T-helper 17 cell (primary cell): Measurements from ENCODE around the gene IMP3. TPM values are rescaled to one million over a fixed set of nuclear protein-coding genes. Genes with fewer than 3 reads are reported as not detected.

Source experiments
- ATAC-seq: fragments of 150-1000 bp; cut with Tn5 transposase; 2 replicates; pipeline ENCODE4 v1.10.0; 2021; ENCODE audit warnings: mild to moderate bottlenecking, moderate library complexity
- DNase-seq, 3 donors: peaks; one replicate each; pipeline versions ENCODE4 v3.0.0 to v3.0.0-alpha.2; 2020 to 2021
- H3K9me3 ChIP-seq: one replicate; pipeline ENCODE4 v1.7.0; 2013; ENCODE audit warnings: low read length, mild to moderate bottlenecking; ENCODE audit not compliant: control insufficient read depth, poor library complexity, severe bottlenecking
- H3K27ac Mint-ChIP-seq: one replicate; pipeline ENCODE4 v1.8.0; 2022; ENCODE audit warnings: mild to moderate bottlenecking, moderate library complexity, mixed read lengths
- H3K27me3 Mint-ChIP-seq: one replicate; pipeline ENCODE4 v1.8.0; 2022; ENCODE audit warnings: mixed read lengths
- H3K36me3 Mint-ChIP-seq: one replicate; pipeline ENCODE4 v1.8.0; 2022; ENCODE audit warnings: low read depth, mixed read lengths
- H3K4me1 Mint-ChIP-seq: one replicate; pipeline ENCODE4 v1.8.0; 2022; ENCODE audit warnings: mild to moderate bottlenecking, mixed read lengths
- H3K4me3 Mint-ChIP-seq: one replicate; pipeline ENCODE4 v1.8.0; 2022; ENCODE audit warnings: mild to moderate bottlenecking, moderate library complexity, mixed read lengths
- total RNA-seq, 4 donors: library from RNA in 2 of 4; stranded (reverse) in 2 of 4; gene quantifications; one replicate each; pipeline ENCODE4 v1.2.3 and lab custom pipeline; 2022 to 2026

Gene IMP3
- total RNA-seq, 2 donors from 2014 or later: 30.1 to 35.5 TPM

DNA sequence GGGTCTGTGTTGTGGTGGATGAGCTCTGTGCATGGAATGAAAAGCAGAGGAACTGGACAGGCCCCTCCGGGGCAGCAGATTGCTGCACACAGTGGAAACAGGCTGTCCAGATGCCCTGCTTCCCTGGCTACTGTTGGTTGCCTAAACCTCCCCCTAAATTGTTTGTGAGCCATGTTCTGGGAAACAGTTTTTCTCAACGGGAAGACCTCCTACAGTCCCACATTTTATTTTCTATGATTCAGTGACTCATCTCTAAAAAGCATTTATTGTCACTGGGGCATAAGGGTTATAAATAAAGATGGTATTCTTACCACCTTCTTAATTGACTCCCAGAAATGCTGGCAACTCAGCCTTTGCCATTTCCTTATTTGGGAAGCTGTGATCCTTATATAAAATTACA lies 40.6 kb downstream of the IMP3 start:
- Mint-ChIP-seq H3K4me1 (peaks cover 26% of the 10 kb centered on the region), H3K27me3 (no peaks in the 10 kb centered on the region), H3K36me3 (peaks cover 15% of the 10 kb centered on the region), H3K4me3 (no peak overlapping the region), H3K27ac (peak overlapping the region; percentile 85)
- DNase-seq: no peak
- ATAC-seq: no peak
- H3K9me3 ChIP-seq: no peaks in the 10 kb centered on the region

GRCh38 chr15:75598361-75598760 lies 41.7 kb downstream of the IMP3 start:
- DNase-seq (no peak), ATAC-seq (no peak)
- peak overlapping the region; percentile 85 for H3K27ac Mint-ChIP-seq
- H3K4me3 Mint-ChIP-seq: no peak overlapping the region
- H3K27me3 Mint-ChIP-seq: no peaks in the 10 kb centered on the region
- no peaks in the 10 kb centered on the region for H3K9me3 ChIP-seq
- H3K4me1 Mint-ChIP-seq: peaks cover 26% of the 10 kb centered on the region
- H3K36me3 Mint-ChIP-seq: peaks cover 15% of the 10 kb centered on the region

GRCh38 chr15:75597667-75598341 lies 42.2 kb downstream of the IMP3 start:
- peaks cover 15% of the 10 kb centered on the region for H3K36me3 Mint-ChIP-seq
- no peaks in the 10 kb centered on the region for H3K27me3 Mint-ChIP-seq
- peak overlapping the region; percentile 85 for H3K27ac Mint-ChIP-seq
- ATAC-seq (peak; percentile 62), DNase-seq (peak in 1 of 3 donors; percentile 18)
- H3K4me1 Mint-ChIP-seq: peaks cover 26% of the 10 kb centered on the region
- no peaks in the 10 kb centered on the region for H3K9me3 ChIP-seq
- no peak overlapping the region for H3K4me3 Mint-ChIP-seq

- H3K4me3 Mint-ChIP-seq: no peak overlapping the region
- no peak for ATAC-seq
- H3K36me3 Mint-ChIP-seq: peaks cover 15% of the 10 kb centered on the region
Observed at GRCh38 chr15:75596703-75597345, 43.2 kb downstream of the IMP3 start.

DNA sequence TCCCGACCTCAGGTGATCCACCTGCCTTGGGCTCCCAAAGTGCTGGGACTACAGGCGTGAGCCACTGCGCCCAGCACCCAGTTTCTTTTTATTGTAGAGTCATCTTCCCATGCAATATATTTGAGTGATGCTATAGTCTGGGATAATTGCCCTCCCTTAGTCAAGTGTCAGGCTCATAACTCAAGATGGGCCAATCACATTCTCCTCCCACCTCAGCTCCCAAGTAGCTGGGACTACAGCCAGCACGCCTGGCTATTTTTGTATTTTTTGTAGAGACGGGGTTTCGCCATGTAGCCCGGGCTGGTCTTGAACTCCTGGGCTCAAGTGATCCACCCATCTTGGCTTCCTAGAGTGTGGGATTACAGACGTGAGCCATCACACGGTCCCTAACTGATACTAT lies 45.7 kb downstream of the IMP3 start:
- Mint-ChIP-seq H3K4me1 (peaks cover 27% of the 10 kb centered on the region), H3K4me3 (no peak overlapping the region), H3K36me3 (peaks cover 13% of the 10 kb centered on the region), H3K27ac (no peak overlapping the region), H3K27me3 (no peaks in the 10 kb centered on the region)
- ATAC-seq (no peak), DNase-seq (no peak)
- no peaks in the 10 kb centered on the region for H3K9me3 ChIP-seq

More at GRCh38 chr15:75596703-75597345, 43.2 kb downstream of the IMP3 start:
- Mint-ChIP-seq H3K4me1 (peaks cover 25% of the 10 kb centered on the region), H3K27ac (peak overlapping the region; percentile 85), H3K27me3 (no peaks in the 10 kb centered on the region)
- DNase-seq: no peak
- no peaks in the 10 kb centered on the region for H3K9me3 ChIP-seq

GRCh38 chr15:75591655-75592364 lies 48.2 kb downstream of the IMP3 start:
- Mint-ChIP-seq H3K4me1 (peaks cover 17% of the 10 kb centered on the region), H3K27ac (no peak overlapping the region), H3K27me3 (no peaks in the 10 kb centered on the region), H3K36me3 (peaks cover 10% of the 10 kb centered on the region), H3K4me3 (no peak overlapping the region)
- H3K9me3 ChIP-seq: no peaks in the 10 kb centered on the region
- ATAC-seq (no peak), DNase-seq (no peak)

DNA sequence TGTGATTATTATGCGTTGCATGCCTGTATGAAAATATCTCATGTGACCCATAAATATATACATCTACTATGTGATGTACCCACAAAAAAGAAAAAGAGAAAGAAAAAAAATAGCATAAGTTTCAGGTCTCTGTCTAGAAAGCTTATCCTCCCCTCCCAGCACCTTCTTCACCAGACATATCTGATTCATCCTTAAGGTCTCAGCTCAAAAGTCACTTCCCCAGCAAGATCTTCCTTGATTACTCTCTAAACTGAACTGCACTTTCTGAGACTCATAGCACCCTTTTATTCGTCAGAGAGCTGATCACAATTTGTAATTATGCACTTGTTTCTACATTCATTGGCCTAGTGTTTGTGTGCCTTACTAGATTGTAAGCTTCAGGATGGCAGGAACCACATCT lies 49.8 kb downstream of the IMP3 start:
- no peak overlapping the region for H3K27ac Mint-ChIP-seq
- H3K27me3 Mint-ChIP-seq: no peaks in the 10 kb centered on the region
- H3K4me3 Mint-ChIP-seq: no peak overlapping the region
- ATAC-seq: no peak
- H3K4me1 Mint-ChIP-seq: peaks cover 10% of the 10 kb centered on the region
- peaks cover 2% of the 10 kb centered on the region for H3K36me3 Mint-ChIP-seq
- no peaks in the 10 kb centered on the region for H3K9me3 ChIP-seq
- DNase-seq: no peak

Other genes with a start within 250 kb of the IMP3 start
- gene SIN3A, start 188.5 kb downstream of the IMP3 start, total RNA-seq: 100 to 1,000 TPM; 166 to 169 TPM
- 10 to 100 TPM; 19.8 to 21.6 TPM for gene PTPN9, start 60.9 kb downstream of the IMP3 start, total RNA-seq
- gene SNUPN, start 14.5 kb downstream of the IMP3 start, total RNA-seq: 10 to 100 TPM; 14.5 to 15.0 TPM
- 1 to 10 TPM; 1.7 to 1.8 TPM for gene SNX33, start 7.7 kb upstream of the IMP3 start, total RNA-seq
- under 1 TPM in 1 of 2 donors, not detected in 1; 0.08 TPM for gene CSPG4, start 72.6 kb upstream of the IMP3 start, total RNA-seq
- 10 to 100 TPM; 40.0 to 40.1 TPM for gene UBE2Q2, start 203.2 kb upstream of the IMP3 start, total RNA-seq